Memory B cell (primary cell): ENCODE measurements around the gene SEC61G.

ENCODE experiments used
- ATAC-seq: fragments of 150-1000 bp; cut with Tn5 transposase; 2 replicates; pipeline ENCODE4 v1.10.0; 2021; ENCODE audit warnings: low read depth, mild to moderate bottlenecking, moderate library complexity
- DNase-seq, 2 donors: peaks; one replicate each; pipeline ENCODE4 v3.0.0; 2022; ENCODE audit warnings: low spot score in 2 of 2
- H3K27ac Mint-ChIP-seq: one replicate; pipeline ENCODE4 v1.8.0; 2022; ENCODE audit warnings: mild to moderate bottlenecking, moderate library complexity, mixed read lengths
- H3K27me3 Mint-ChIP-seq: one replicate; pipeline ENCODE4 v1.8.0; 2022; ENCODE audit warnings: mixed read lengths
- H3K36me3 Mint-ChIP-seq: one replicate; pipeline ENCODE4 v1.8.0; 2022; ENCODE audit warnings: mild to moderate bottlenecking, mixed read lengths
- H3K4me1 Mint-ChIP-seq: one replicate; pipeline ENCODE4 v1.8.0; 2022; ENCODE audit warnings: mixed read lengths
- H3K4me3 Mint-ChIP-seq: one replicate; pipeline ENCODE4 v1.8.0; 2022; ENCODE audit warnings: mild to moderate bottlenecking, moderate library complexity, mixed read lengths
- H3K9me3 Mint-ChIP-seq: one replicate; pipeline ENCODE4 v1.8.0; 2022; ENCODE audit warnings: mixed read lengths

SEC61G gene

DNA sequence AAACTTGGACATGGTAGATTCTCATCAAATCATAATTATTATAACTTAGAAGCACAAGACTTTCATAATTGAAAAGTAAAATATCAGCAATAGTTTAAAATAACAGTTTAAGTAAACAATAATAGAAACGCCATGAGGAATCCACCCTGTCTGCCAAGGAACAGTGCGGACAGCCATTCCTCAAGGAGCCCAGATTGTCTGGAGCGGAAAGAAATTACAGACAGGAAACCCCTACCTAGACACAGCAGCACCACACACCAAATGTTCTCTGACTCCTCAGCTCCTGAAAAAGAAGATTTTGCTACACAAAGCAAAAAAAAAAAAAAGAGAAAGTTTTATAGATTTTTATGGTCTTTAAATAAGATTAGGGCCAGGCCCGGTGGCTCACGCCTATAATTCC is 21.5 kb upstream of the SEC61G start:
- peaks cover 12% of the 10 kb centered on the region for H3K9me3 Mint-ChIP-seq
- peaks cover 11% of the 10 kb centered on the region for H3K27me3 Mint-ChIP-seq
- DNase-seq = no peak
- no peak overlapping the region for H3K4me3 Mint-ChIP-seq
- ATAC-seq = no peak
- H3K4me1 Mint-ChIP-seq = no peaks in the 10 kb centered on the region
- peaks cover 11% of the 10 kb centered on the region for H3K36me3 Mint-ChIP-seq
- H3K27ac Mint-ChIP-seq = no peak overlapping the region

DNA sequence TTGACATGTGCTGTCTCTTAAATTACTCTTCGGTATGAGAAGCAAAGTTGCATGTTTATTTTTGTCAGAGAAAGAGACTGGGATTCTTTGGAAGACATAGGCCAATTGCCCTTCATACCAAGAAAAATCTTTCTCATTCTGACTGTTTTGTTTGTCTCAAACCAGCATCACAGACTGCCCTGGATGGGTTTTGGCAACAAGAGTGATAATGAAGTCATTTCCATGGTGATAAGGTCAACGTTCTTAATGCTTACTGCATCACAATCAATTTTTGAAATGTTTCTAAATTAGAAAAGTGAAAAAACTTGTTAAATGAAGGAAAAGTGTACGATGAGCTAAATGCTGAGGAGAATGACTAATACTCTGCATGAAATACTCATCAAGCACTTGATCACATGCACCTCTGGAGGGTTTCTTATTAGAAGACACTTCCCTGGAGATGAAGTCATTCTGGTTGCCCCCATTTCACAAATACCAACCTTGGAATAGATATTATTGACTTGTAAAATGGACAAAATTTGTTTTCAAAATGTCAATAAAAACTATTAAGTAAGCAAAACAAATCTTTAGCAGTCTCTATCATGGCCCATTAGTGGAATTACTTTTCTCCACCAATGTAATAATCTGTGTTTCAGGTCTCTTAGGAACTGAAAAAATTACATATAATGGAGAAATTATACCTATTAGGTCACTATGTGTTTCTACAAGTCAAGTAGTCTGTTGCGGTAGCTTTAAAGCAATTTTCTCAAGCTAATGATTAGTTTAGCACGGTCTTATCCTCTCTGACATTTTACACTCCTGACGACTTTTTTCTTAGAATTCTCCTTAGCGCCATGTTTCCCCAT is 19.9 kb upstream of the SEC61G start:
- Mint-ChIP-seq H3K27ac (no peak overlapping the region), H3K4me3 (no peak overlapping the region), H3K27me3 (peaks cover 7% of the 10 kb centered on the region)

DNA sequence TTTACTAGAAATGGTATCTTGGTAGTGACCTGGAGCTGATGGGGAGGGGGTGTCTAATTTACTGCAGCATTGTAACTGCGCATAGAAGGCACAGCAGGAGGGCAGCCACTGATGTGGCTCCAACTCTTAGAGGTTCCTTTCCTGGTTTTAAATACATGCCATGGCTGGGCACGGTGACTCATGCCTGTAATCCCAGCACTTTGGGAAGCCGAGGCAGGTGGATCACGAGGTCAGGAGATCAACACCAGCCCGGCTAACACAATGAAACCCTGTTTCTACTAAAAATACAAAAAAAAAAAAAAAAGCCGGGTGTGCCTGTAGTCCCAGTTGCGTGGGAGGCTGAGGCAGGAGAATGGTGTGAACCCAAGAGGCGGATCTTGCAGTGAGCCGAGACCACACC is 19.2 kb upstream of the SEC61G start:
- Mint-ChIP-seq H3K27ac (no peak overlapping the region), H3K36me3 (peaks cover 11% of the 10 kb centered on the region), H3K4me3 (no peak overlapping the region), H3K9me3 (peaks cover 12% of the 10 kb centered on the region), H3K4me1 (peaks cover 3% of the 10 kb centered on the region), H3K27me3 (peaks cover 7% of the 10 kb centered on the region)
- DNase-seq = no peak
- ATAC-seq = no peak

More for the DNA sequence above, 19.9 kb upstream of the SEC61G start:
- H3K4me1 Mint-ChIP-seq = peaks cover 3% of the 10 kb centered on the region
- peaks cover 11% of the 10 kb centered on the region for H3K36me3 Mint-ChIP-seq
- H3K9me3 Mint-ChIP-seq = peaks cover 12% of the 10 kb centered on the region
- ATAC-seq (no peak), DNase-seq (no peak)

DNA sequence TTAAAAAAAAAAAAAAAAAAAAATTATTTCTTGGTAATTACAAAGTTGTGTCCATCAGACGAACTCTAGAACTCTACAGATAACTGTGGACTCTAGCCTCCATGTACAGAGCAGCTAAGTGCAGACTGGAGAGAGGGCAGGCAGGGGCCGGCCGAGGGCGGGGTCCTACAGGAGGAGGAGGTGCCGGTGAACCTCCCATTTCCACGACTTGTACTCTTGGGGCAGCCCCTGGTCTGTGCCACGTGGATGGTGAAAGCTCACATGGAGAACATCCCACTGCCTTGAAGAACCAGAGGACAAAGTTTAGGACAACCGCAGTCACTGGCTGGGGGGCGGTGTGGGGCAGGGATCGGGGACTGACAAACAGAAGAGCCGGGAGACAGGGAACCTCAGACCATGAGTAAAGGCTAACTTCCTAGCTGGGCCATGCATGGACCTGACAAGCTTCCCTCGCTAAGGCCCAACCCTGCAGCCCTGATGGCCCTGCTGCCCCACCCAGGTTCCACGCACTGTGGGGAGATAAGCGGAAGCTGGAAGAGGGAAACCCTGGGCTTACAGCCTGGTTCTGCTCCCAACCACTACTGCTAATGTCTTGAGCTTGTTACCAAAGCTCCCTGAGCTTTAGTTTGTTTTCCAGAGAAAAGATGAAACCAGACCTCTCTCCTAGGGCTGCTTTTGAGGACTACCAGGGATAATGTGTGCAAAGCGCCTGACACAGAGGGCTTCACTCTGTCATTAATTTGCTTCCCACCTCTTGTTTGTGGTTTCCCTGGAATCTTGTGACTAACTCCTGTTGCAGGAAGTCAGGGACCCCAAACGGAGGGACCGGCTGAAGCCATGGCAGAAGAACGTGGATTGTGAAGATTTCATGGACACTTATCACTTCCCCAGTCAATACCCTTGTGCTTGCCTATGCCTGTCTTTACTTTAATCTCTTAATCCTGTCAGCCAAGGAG is 16.1 kb upstream of the SEC61G start:
- Mint-ChIP-seq H3K4me3 (no peak overlapping the region), H3K9me3 (peaks cover 12% of the 10 kb centered on the region), H3K27me3 (peaks cover 5% of the 10 kb centered on the region), H3K36me3 (peaks cover 11% of the 10 kb centered on the region), H3K4me1 (peaks cover 3% of the 10 kb centered on the region), H3K27ac (no peak overlapping the region)
- no peak for DNase-seq
- ATAC-seq = no peak

DNA sequence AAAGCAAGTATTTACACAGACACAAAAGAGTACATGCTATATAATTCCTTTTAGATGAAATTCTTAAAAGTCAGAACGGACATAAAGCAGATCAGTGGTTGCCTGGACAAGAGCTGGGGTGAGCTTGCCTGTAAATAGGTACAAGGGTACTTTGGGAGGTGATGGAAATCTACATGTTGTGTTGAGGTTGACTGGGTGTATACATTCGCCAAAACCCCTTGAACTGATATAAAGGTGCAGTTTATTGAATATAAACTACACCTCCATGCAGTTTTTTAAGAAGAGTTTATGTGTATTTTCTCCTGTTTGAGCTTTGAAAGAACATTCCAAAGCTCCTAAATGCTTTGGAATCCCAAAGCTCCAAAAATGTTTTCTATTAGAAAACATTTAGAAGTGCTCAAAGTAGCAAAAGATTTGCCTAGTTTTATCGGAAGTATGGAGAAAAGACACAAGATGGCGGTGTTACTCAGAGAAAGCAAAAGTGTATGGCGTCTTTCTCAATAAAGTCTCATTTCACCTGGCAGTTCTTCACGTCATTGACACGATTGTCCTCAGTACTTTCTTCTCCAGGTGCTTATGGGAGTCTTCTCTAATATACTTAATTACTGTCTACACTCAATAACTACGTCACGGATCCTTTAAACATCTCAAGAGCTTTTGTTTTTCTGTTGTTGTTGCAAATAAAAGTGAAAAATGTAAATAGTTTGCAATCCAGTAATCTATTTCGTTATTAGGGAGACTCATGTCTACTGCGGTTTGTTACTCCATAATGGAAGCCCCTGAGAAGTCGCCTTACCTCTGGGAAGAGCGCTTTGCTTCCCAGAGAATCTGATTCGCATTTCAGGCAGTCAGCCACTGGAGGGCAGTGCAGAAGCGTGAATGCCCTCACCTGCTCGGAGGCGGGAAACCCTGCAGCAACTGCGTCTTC is 14.7 kb upstream of the SEC61G start:
- ATAC-seq (peak; percentile 80), DNase-seq (peak; percentile 41 to 44)
- peaks cover 3% of the 10 kb centered on the region for H3K4me1 Mint-ChIP-seq
- peaks cover 8% of the 10 kb centered on the region for H3K27me3 Mint-ChIP-seq
- H3K9me3 Mint-ChIP-seq = peaks cover 12% of the 10 kb centered on the region
- peaks cover 11% of the 10 kb centered on the region for H3K36me3 Mint-ChIP-seq
- peak overlapping the region; percentile 35 for H3K27ac Mint-ChIP-seq
- H3K4me3 Mint-ChIP-seq = peak overlapping the region; percentile 79

DNA sequence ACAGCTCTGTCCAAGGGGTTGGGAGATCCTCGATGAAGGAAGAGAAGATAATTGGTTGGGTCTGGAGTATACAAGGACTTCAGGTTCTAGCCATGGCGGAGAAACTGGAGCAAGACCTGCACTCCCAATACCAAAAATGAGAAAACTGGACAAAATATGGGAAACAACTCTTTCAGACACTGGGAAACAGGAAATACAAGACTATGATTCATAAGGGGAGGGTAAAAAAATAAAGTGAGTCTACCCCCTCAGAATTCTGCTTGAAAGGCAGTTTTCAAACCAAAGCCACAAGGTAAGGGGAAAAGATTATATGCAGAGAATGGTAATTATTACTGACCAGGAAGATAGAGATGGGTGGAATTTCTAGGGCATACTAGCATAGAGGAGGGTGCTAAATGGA is 10.2 kb upstream of the SEC61G start:
- Mint-ChIP-seq H3K27me3 (peaks cover 16% of the 10 kb centered on the region), H3K9me3 (no peaks in the 10 kb centered on the region), H3K4me1 (peaks cover 2% of the 10 kb centered on the region), H3K27ac (no peak overlapping the region), H3K36me3 (no peaks in the 10 kb centered on the region), H3K4me3 (no peak overlapping the region)
- no peak for DNase-seq
- no peak for ATAC-seq

DNA sequence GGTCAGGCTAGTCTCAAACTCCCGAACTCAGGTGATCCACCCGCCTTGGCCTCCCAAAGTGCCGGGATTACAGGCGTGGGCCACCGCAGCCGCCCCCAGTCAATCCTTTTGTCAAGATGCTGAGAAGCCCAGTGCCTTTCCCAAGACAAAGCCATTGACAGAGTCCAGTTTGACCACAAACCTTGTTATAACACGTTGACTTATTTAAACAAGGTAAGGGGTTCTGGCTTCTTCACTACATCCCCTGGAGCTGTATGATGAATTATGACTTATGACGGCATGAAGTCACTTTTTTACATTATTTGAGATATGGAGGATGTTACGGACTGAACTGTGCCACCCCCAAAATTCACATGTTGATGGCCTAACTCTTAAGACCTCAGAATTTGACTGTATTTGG is 5.8 kb upstream of the SEC61G start:
- Mint-ChIP-seq H3K27me3 (peaks cover 18% of the 10 kb centered on the region), H3K27ac (no peak overlapping the region), H3K9me3 (no peaks in the 10 kb centered on the region), H3K4me3 (no peak overlapping the region), H3K36me3 (no peaks in the 10 kb centered on the region), H3K4me1 (peaks cover 2% of the 10 kb centered on the region)
- DNase-seq = no peak
- ATAC-seq = no peak

DNA sequence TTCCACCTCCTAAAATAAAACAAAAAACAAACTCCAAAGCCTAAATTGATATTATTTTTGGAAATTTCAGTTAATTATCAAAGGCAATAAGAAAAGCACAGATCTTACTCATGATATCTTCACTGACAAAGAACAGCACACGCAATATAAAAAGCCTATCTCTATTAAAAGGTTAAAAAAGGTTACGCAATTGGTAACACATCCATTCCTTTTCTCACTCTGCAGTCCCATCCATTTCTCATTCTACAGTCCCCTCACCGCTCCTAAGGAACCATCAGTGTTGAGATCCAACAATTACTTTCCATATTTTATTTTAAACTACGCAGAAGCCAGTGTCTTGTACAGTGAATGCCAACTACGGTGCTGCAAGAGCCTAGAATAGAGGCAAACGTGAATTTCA is 1.3 kb downstream of the SEC61G start:
- H3K27me3 Mint-ChIP-seq = no peaks in the 10 kb centered on the region
- DNase-seq (no peak), ATAC-seq (no peak)
- peaks cover 7% of the 10 kb centered on the region for H3K4me1 Mint-ChIP-seq
- H3K27ac Mint-ChIP-seq = no peak overlapping the region
- peaks cover 8% of the 10 kb centered on the region for H3K36me3 Mint-ChIP-seq
- H3K9me3 Mint-ChIP-seq = no peaks in the 10 kb centered on the region
- H3K4me3 Mint-ChIP-seq = peak overlapping the region; percentile 97

DNA sequence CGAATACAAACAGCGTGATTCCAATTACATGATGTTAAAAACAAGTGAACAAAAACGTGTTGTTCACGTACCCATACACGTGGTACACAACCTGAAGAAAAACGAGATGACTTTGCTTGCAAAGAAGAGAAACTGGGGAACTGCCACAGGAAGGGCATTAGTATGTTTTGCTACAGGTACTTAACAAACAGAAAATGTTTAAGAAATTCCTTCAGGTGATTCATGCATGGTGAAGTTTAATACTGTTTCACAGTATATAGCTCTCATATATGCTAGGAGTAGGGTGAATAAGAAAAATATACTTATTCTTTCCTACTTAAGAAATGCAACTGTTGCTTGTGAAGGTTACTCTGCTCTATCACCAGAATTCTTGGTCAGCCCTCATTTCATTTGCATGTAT is 9.8 kb downstream of the SEC61G start:
- Mint-ChIP-seq H3K36me3 (peaks cover 27% of the 10 kb centered on the region), H3K4me3 (no peak overlapping the region), H3K4me1 (no peaks in the 10 kb centered on the region), H3K27me3 (no peaks in the 10 kb centered on the region), H3K9me3 (no peaks in the 10 kb centered on the region), H3K27ac (no peak overlapping the region)
- ATAC-seq (no peak), DNase-seq (no peak)

DNA sequence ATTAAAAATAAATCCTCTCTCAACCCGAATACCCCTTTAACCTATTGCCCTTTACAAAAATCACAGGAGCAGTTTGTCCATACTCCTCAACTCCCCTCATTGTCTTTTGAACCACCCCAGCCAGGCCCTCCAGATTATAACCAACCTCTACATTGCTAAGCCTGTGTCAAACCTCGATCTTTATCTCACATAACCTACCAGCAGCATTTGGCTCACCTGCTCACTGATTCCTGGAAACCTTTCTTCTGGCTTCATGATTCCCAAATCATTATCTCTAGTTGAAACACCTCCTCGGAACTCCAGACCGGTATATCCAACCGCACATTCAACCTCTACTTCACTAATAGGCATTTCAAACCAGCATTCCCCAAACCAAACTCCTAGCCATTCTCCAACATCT is 11.8 kb downstream of the SEC61G start:
- H3K36me3 Mint-ChIP-seq = peaks cover 18% of the 10 kb centered on the region
- H3K27ac Mint-ChIP-seq = no peak overlapping the region
- H3K9me3 Mint-ChIP-seq = no peaks in the 10 kb centered on the region
- no peak for ATAC-seq
- H3K4me1 Mint-ChIP-seq = no peaks in the 10 kb centered on the region
- H3K4me3 Mint-ChIP-seq = no peak overlapping the region
- no peak for DNase-seq
- H3K27me3 Mint-ChIP-seq = no peaks in the 10 kb centered on the region

DNA sequence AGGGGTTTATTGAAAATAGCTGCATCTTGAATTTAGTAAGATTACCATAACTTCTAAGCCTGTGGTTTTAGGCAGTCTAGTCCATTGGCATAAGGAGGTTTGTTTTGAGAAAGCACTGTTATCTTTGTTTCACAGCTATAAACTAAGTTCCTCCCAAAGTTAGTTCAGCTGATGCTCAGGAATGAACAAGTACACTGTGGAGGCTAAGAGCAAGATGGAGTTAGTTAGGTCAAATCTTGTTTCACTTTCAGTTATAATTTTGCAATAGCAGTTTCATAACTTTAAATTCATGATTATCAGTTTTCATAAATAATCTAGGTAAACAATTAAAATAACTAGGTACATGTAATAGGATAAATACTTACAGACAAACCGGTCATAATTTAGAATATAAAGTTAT is 15.4 kb downstream of the SEC61G start:
- Mint-ChIP-seq H3K9me3 (no peaks in the 10 kb centered on the region), H3K4me1 (no peaks in the 10 kb centered on the region), H3K4me3 (no peak overlapping the region), H3K27ac (no peak overlapping the region), H3K27me3 (no peaks in the 10 kb centered on the region), H3K36me3 (peaks cover 10% of the 10 kb centered on the region)
- ATAC-seq = no peak
- DNase-seq = no peak

DNA sequence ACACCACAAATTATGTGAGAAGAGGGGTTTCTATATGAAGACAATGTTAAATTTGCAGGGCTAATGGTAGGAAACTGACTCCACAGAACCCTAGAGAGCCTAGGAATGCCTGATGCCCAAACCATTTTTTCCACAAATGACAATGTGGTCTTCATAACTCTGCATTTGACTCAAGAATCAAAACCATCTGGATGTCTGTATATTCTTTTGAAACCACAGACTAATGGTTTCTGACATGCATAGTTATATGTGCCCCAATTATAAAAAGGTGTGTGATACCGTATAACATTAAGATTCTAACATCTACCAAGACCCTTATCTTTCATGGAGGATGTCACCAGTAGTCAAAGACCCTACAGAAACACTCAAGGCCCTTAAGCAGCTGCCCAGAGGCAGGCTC is 20.3 kb downstream of the SEC61G start:
- H3K4me1 Mint-ChIP-seq = no peaks in the 10 kb centered on the region
- ATAC-seq = no peak
- H3K27me3 Mint-ChIP-seq = no peaks in the 10 kb centered on the region
- peaks cover 1% of the 10 kb centered on the region for H3K36me3 Mint-ChIP-seq
- no peak overlapping the region for H3K4me3 Mint-ChIP-seq
- peaks cover 3% of the 10 kb centered on the region for H3K9me3 Mint-ChIP-seq
- no peak overlapping the region for H3K27ac Mint-ChIP-seq
- no peak for DNase-seq

DNA sequence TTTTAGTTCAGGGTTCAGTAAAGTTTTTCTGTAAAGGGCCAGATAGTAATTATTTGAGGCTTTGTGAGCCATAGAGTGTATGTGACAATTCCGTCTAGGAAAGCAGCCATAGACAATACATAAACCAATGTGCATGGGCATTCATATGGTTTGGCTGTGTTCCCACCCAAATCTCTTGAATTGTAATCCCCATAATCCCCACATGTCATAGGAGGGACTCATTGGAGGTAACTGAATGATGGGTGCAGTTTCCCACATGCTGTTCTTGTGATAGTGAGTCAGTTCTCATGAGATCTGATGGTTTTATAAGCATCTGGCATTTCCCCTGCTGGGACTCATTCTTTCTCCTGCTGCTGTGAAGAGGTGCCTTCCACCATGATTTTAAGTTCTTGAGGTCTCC is 29.9 kb downstream of the SEC61G start:
- Mint-ChIP-seq H3K36me3 (no peaks in the 10 kb centered on the region), H3K27ac (no peak overlapping the region), H3K27me3 (peaks cover 2% of the 10 kb centered on the region), H3K4me1 (no peaks in the 10 kb centered on the region), H3K9me3 (no peaks in the 10 kb centered on the region), H3K4me3 (no peak overlapping the region)
- ATAC-seq (no peak), DNase-seq (no peak)
